Heart right ventricle (tissue), 16 donors: ENCODE results near the gene SLC22A1. TPM values are rescaled to one million over a fixed set of nuclear protein-coding genes. Genes with fewer than 3 reads are reported as not detected.

Source experiments
- ATAC-seq, 8 donors: fragments of 200-7000 bp; cut with Tn5 transposase; one replicate each; pipeline ENCODE4 v1.9.1; 2020; ENCODE audit warnings: mild to moderate bottlenecking in 8 of 8, moderate library complexity in 8 of 8, moderate number of reproducible peaks in 1 of 8
- DNase-seq, 2 donors: peaks; one replicate each; pipeline ENCODE4 v3.0.0-alpha.2; 2020
- H3K27ac ChIP-seq, 10 donors: fragments of 200-600 bp; sonication (generic) in 2 of 10; one replicate each; pipeline versions ENCODE4 v1.5.0 to v1.8.0; 2020 to 2022; ENCODE audit warnings: mild to moderate bottlenecking in 3 of 10
- H3K27me3 ChIP-seq, 7 donors: fragments of 200-600 bp; one replicate each; pipeline ENCODE4 v1.8.0; 2021 to 2022; ENCODE audit warnings: mild to moderate bottlenecking in 2 of 7
- H3K36me3 ChIP-seq, 9 donors: fragments of 200-600 bp; sonication (generic) in 1 of 9; one replicate each; pipeline versions ENCODE4 v1.5.0 to v1.8.0; 2020 to 2022; ENCODE audit warnings: mild to moderate bottlenecking in 2 of 9
- H3K4me1 ChIP-seq, 9 donors: fragments of 200-600 bp; sonication (generic) in 1 of 9; one replicate each; pipeline versions ENCODE4 v1.5.0 to v1.8.0; 2020 to 2022; ENCODE audit warnings: mild to moderate bottlenecking in 4 of 9
- H3K4me3 ChIP-seq, 10 donors: fragments of 200-600 bp; sonication (generic) in 2 of 10; one replicate each; pipeline versions ENCODE4 v1.5.0 to v1.8.0; 2020 to 2022; ENCODE audit warnings: mild to moderate bottlenecking in 7 of 10, moderate library complexity in 2 of 10
- H3K9me3 ChIP-seq, 11 donors: fragments of 200-600 bp in 10 of 11; sonication (generic) in 2 of 11; one replicate each; pipeline versions ENCODE4 v1.5.0 to v1.8.0; 2013 to 2022; ENCODE audit warnings: mild to moderate bottlenecking in 2 of 11, control low read depth in 1 of 11, moderate library complexity in 1 of 11
- WGBS, 2 donors: extraction: QIAGEN DNeasy Blood & Tissue Kit; methylation state at CpG; one replicate each; pipeline ENCODE4 v1.1.7; 2013; ENCODE audit warnings: inconsistent platforms in 1 of 2; 5-methylcytosine and 5-hydroxymethylcytosine counted together
- intact Hi-C, 10 donors: fragments of 100-400 bp; cut with DNase I; formaldehyde crosslinking; loops; one replicate each; pipeline versions ENCODE4 v1.11.1 to v1.14.2; 2022
- polyA plus RNA-seq, 2 donors: library from polyadenylated mRNA; stranded (reverse); fragments of 200-250 nt; gene quantifications; one replicate each; pipeline ENCODE4 v1.2.3, GENCODE V29; 2013
- total RNA-seq, 10 donors: library from RNA; stranded (reverse); fragmentation: NEBNext Ultra II Directional in 3 of 10; extraction: Animal tissue kit (Norgen Biotek cat#: 25700) in 3 of 10; gene quantifications; one replicate each; pipeline versions ENCODE4 v1.2.1 to v1.2.4, GENCODE V29; 2021 to 2023
- TF ChIP-seq, protein P1 (sequence below), 9 donors: fragments of 200-600 bp; sonication (generic) in 2 of 9; IDR thresholded peaks; one replicate each; pipeline versions ENCODE4 v1.5.0 to v1.8.0; 2021 to 2022; ENCODE audit warnings: antibody characterized with exemption in 9 of 9, mild to moderate bottlenecking in 5 of 9, moderate library complexity in 1 of 9
- donor health status: Arrhythmogenic right ventricular cardiomyopathy.
- donor health status: ischemic (EF 13 %, LVEDD 7.1; RV severe dilation, severe dysfunction).
- donor health status: healthy with polysubstance abuse.
- donor health status: DM: no; HTN: yes; CAD: no.
- donor health status: DM: no; HTN: no; CAD: no.
- donor health status: ischemic (EF 25% LVEDD 6.9; RV normal size, moderate dysfunction).
- donor health status: ischemic (EF 25% LVEDD 5.7; RV mildly dilated, moderate dysfunction).
- donor health status: healthy.
- donor health status: DM: yes; HTN: yes; CAD: no.
- donor health status: Ischemic cardiomyopathy.
- donor health status: ischemic (EF 35%, LVEDD 5.7; RV mildly dilated, moderate dysfunction).
- donor health status: nonischemic (EF 11% LVEDD 7.7; RV severe dilation, severe dysfunction).
- donor health status: DM: yes; HTN: yes; CAD: no.
- donor health status: PGD.
- donor health status: ischemic (EF 29% LVEDD 5.4; RV normal size, mild dysfunction).
- donor health status: nonischemic (EF 23%, LVEDD 6.1; RV moderate dilation, normal function).

The SLC22A1 gene
- total and polyA plus RNA-seq, 12 donors, result 0.10 to 1.4 (median 0.39) TPM; not detected in 3

DNA sequence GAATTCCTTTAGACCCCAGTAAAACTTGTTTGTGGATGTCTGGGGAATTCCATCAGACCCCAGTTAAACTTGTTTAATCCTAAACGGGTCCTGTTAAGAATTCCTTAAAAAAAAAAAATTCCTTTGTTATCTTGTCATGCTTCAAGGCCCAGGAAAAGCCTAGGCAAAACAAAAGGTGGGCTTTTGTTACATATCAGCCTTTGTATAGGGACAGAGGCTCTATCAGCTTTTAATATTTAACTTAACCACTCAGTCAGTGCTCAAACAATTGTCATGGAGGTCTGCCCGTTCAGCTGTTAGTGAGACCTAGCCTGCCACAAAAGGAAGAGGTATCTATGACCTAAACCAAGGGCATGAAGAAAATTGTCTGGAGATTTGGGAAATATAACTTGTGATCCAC lies 53.1 kb downstream of the SLC22A1 start:
- Histone ChIP-seq H3K4me1 (peaks cover 0 to 4% (median 0%) of the 10 kb centered on the region in 9 donors), H3K4me3 (no peak overlapping the region), H3K27me3 (peaks cover 0 to 15% (median 0%) of the 10 kb centered on the region in 7 donors), H3K9me3 (no peaks in the 10 kb centered on the region), H3K27ac (no peak overlapping the region), H3K36me3 (no peaks in the 10 kb centered on the region)
- TF ChIP-seq, protein P1, sequence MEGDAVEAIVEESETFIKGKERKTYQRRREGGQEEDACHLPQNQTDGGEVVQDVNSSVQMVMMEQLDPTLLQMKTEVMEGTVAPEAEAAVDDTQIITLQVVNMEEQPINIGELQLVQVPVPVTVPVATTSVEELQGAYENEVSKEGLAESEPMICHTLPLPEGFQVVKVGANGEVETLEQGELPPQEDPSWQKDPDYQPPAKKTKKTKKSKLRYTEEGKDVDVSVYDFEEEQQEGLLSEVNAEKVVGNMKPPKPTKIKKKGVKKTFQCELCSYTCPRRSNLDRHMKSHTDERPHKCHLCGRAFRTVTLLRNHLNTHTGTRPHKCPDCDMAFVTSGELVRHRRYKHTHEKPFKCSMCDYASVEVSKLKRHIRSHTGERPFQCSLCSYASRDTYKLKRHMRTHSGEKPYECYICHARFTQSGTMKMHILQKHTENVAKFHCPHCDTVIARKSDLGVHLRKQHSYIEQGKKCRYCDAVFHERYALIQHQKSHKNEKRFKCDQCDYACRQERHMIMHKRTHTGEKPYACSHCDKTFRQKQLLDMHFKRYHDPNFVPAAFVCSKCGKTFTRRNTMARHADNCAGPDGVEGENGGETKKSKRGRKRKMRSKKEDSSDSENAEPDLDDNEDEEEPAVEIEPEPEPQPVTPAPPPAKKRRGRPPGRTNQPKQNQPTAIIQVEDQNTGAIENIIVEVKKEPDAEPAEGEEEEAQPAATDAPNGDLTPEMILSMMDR (IDR thresholded peaks at IDR 0.05), result no peak
- no peak for ATAC-seq
- intact Hi-C loops, result loop anchor here in 1 of 10 donors (5.0 kb wide), 1 partner anchor 228 kb away; no protein-coding TSS in a partner anchor
- 35 to 41% methylated on average over 2 of the region's 2 CpGs for WGBS, 2 donors
- DNase-seq, result no peak

DNA sequence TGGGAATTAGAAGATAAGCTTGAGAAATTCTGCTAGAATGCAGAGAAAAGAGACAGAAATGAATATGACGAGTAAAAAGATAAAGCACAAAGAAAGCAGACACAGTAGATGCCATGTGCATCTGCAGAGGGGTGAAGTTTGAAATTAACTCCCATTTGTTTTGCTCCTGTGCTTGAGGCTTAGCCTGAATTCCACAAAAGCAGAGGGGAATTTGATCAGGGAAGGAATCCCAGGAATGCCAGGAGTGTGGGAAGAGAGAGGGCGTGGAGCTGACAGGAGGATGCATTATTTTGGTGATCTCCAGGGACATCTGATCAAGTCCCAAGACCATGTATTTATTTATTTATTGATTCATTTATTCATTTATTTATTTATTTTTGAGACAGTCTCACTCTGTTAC lies 55.6 kb downstream of the SLC22A1 start:
- Histone ChIP-seq H3K27me3 (peaks cover 0 to 9% (median 0%) of the 10 kb centered on the region in 7 donors), H3K36me3 (no peaks in the 10 kb centered on the region), H3K4me1 (no peaks in the 10 kb centered on the region), H3K4me3 (no peak overlapping the region), H3K9me3 (no peaks in the 10 kb centered on the region), H3K27ac (no peak overlapping the region)
- ATAC-seq (no peak), DNase-seq (no peak)
- intact Hi-C loops, result loop anchor here in 1 of 10 donors (5.0 kb wide), 1 partner anchor 225 kb away; no protein-coding TSS in a partner anchor
- TF ChIP-seq, protein P1 (IDR thresholded peaks at IDR 0.05), result no peak
- 29 to 30% methylated on average over 2 of the region's 2 CpGs for WGBS, 2 donors

DNA sequence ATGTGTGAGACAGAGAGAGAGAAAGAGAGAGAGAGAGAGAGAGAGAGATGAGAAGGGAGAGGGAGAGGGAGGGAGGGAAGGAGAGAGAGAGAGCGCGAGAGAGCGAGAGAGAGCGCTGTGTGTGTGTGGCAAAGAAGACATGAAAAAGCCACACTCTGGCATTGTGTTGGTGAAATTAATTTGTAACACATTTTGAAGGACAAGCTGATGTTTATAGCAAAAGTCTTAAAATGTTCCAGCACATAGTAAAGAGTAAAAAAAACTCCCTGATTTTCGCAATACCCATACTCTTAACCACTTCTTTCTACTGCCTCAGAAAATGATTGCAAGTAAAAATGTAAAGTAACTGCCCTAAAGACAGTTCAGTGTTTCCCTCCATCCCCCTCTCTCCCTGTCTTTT lies 56.7 kb downstream of the SLC22A1 start:
- Histone ChIP-seq H3K9me3 (no peaks in the 10 kb centered on the region), H3K4me3 (no peak overlapping the region), H3K27me3 (peaks cover 0 to 7% (median 0%) of the 10 kb centered on the region in 7 donors), H3K4me1 (no peaks in the 10 kb centered on the region), H3K27ac (no peak overlapping the region), H3K36me3 (no peaks in the 10 kb centered on the region)
- TF ChIP-seq, protein P1 (IDR thresholded peaks at IDR 0.05), result no peak
- ATAC-seq (no peak), DNase-seq (no peak)
- WGBS, 2 donors, result 88% methylated on average over 5 of the region's 5 CpGs
- intact Hi-C loops, result loop anchor here in 1 of 10 donors (5.0 kb wide), 1 partner anchor 224 kb away; no protein-coding TSS in a partner anchor

DNA sequence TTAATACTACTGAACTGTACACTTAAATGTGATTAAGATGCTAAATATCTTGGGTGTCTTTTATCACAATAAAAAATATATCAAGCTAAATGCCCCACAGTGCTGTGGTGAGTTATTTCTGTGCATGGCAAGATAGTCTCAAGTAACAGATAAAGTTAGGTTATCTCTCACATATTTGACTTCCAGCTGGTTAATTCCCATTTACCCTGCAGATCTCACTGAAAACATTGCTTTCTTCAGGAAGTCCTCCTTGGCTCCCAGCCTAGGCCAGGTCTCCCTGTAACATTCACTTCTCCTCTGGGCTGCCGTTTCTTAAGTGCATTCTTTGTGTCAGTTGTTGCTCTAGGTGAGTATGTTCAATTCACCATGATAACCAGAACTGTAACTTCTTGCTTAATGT lies 59.1 kb downstream of the SLC22A1 start:
- Histone ChIP-seq H3K4me1 (no peaks in the 10 kb centered on the region), H3K27ac (no peak overlapping the region), H3K27me3 (peaks cover 0 to 4% (median 0%) of the 10 kb centered on the region in 7 donors), H3K36me3 (no peaks in the 10 kb centered on the region), H3K9me3 (peaks cover 0 to under 1% (median 0%) of the 10 kb centered on the region in 11 donors), H3K4me3 (no peak overlapping the region)
- intact Hi-C loops, result no loop called here
- TF ChIP-seq, protein P1 (IDR thresholded peaks at IDR 0.05), result no peak
- ATAC-seq (no peak), DNase-seq (no peak)
- WGBS, 2 donors, result 35 to 42% methylated on average over 1 of the region's 1 CpG
